GM13976 (cell line): ENCODE results near the gene OFD1.

Experiments used
- DNase-seq: peaks from one replicate; pipeline ENCODE4 v3.0.0; 2012; ENCODE audit warnings: low spot score
- in situ Hi-C: fragments of 300-500 bp; cut with MboI; formaldehyde crosslinking; loops from one replicate; pipeline ENCODE4 v1.12.0; 2022; ENCODE audit warnings: low sequenced_read_pairs, mixed read lengths, inconsistent platforms; ENCODE audit not compliant: unreplicated experiment
- TF ChIP-seq, protein P1 (sequence below): IDR thresholded peaks from 2 replicates; pipeline ENCODE4 v1.5.1; 2012; ENCODE audit warnings: borderline replicate concordance, mild to moderate bottlenecking; ENCODE audit not compliant: insufficient read depth; ENCODE audit errors: extremely low read depth, missing control alignments, control extremely low read depth

OFD1 gene, protein sequence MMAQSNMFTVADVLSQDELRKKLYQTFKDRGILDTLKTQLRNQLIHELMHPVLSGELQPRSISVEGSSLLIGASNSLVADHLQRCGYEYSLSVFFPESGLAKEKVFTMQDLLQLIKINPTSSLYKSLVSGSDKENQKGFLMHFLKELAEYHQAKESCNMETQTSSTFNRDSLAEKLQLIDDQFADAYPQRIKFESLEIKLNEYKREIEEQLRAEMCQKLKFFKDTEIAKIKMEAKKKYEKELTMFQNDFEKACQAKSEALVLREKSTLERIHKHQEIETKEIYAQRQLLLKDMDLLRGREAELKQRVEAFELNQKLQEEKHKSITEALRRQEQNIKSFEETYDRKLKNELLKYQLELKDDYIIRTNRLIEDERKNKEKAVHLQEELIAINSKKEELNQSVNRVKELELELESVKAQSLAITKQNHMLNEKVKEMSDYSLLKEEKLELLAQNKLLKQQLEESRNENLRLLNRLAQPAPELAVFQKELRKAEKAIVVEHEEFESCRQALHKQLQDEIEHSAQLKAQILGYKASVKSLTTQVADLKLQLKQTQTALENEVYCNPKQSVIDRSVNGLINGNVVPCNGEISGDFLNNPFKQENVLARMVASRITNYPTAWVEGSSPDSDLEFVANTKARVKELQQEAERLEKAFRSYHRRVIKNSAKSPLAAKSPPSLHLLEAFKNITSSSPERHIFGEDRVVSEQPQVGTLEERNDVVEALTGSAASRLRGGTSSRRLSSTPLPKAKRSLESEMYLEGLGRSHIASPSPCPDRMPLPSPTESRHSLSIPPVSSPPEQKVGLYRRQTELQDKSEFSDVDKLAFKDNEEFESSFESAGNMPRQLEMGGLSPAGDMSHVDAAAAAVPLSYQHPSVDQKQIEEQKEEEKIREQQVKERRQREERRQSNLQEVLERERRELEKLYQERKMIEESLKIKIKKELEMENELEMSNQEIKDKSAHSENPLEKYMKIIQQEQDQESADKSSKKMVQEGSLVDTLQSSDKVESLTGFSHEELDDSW

DNA sequence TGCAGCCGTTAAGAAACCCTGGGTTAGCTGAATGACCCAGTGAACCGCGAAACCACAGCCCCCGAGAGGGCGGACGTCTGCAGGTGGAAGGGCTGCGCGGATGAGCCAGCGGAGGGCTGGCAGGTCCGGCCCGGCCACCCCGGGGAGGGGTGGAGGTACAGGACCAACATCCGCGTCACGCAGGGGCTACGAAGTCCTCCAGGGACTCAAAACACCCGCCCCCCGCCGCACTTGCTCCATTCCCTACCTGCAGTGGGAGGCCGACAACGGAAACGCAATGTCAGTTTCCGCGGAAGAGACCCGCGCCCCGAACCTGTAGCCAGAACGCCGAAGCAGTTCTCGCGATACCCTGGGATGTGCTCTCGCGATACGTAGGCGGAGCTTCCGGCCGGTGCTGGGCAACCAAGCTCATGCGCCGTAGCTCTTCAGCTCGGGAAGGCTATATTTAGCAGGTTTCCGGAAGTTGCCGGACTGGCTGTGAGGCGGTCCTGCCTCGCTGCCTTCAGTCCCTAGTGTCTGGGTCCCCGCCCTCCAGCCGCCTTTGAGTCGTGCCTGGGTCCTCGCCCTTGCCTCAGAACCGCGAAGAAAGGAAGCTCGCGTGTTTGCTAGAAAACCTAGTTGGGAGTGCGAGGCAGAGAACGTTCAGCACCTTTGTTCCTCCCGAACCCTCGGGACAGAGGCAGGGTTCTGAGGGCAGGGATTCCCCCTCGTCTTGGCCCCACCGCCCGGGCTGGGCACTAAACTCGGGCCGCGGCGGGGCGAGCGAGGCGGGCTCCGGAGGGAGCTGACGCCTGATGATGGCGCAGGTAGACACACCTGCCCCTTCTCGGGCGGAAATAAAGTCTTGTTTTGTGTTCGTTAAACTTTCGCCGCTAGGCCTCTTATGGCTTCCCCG lies at the start of gene OFD1, which contains the start of gene TRAPPC2:
Gene OFD1 (plus strand): TSS at position 471 of the 895 bp plus-strand sequence. CDS start 324 bp downstream, at position 795.
Gene TRAPPC2 (minus strand): TSS at position 343 of the 895 bp plus-strand sequence. CDS start 14,657 bp downstream, outside the sequence.
- in situ Hi-C loops: no loop called here
- TF ChIP-seq, protein P1, sequence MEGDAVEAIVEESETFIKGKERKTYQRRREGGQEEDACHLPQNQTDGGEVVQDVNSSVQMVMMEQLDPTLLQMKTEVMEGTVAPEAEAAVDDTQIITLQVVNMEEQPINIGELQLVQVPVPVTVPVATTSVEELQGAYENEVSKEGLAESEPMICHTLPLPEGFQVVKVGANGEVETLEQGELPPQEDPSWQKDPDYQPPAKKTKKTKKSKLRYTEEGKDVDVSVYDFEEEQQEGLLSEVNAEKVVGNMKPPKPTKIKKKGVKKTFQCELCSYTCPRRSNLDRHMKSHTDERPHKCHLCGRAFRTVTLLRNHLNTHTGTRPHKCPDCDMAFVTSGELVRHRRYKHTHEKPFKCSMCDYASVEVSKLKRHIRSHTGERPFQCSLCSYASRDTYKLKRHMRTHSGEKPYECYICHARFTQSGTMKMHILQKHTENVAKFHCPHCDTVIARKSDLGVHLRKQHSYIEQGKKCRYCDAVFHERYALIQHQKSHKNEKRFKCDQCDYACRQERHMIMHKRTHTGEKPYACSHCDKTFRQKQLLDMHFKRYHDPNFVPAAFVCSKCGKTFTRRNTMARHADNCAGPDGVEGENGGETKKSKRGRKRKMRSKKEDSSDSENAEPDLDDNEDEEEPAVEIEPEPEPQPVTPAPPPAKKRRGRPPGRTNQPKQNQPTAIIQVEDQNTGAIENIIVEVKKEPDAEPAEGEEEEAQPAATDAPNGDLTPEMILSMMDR: no peak
- peak; percentile 93 for DNase-seq

DNA sequence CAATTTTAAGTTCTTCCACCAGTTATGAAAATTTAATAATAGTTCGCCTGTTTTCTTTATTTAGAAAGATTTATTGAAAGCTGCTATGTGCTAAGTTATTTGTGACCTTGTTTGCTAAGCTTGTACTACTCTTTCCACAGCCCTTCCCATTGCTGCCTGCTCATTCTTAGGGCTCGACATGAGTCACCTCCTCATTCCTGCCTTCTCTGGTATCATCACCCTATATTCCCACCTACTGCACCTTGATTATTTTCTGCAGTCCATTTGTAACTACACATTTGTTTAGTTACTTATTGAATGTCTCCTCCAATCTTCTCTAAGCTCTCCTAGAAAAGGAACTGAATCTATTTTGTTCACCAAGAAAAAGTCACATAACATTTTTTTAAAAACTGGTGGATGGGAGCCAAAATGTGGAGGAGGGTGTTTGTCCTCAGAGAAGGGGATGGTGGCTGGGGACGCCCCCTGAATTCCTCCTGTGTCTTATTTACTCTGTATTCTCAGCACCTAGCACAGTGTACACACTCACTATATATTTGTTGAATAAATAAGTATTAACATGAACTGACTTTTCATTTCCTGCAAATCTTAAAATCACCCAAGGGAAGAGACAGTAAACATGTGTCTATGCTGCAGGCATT lies 49.3 kb upstream of the OFD1 start:
- in situ Hi-C loops: no loop called here
- TF ChIP-seq, protein P1: no peak
- no peak for DNase-seq

DNA sequence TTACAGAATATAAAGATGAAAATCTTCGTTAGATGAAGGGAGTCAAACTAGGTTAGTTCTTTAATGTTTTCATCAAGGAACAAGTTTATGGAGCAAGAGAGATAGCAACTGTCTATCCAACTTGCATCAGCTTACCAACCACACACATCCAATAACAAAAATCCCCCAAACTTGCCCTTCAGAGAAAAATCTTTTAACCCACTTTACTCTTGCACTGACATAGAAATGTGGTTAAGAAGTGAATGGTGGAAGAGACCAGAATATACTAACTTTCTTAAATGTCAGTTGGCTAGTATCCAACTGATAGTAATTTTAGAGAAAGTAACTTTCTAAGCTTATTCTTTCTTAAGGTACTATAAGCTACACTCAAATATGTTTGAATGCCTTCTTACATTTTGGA lies 47.3 kb upstream of the OFD1 start:
- no peak for DNase-seq
- in situ Hi-C loops: no loop called here

DNA sequence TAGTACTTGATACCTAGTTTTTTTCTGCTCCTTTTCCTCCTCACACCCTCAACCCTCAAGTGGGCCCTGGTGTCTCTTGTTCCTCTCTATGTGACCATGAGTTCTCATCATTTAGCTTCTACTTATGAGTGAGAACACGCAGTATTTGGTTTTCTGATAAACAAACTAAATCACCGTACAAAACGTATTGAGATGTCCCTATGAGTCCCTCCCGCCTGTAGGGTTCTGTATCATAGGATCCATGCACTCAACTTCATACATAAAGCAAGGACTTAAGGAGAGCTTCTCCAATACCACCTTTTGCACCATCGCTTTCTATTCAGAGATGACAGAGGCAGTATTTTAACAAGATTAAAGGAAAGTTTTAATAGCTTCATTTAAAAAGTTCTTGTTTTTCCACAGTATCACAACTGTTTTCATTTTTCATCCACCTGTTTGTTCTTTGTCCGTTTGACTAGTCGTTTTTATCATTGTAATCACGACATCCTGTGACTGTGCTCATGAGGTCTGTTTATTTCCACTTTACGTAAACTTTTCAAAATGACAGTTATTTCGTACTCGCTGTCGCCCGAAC lies 46.1 kb upstream of the OFD1 start:
- DNase-seq: no peak
- in situ Hi-C loops: no loop called here
- TF ChIP-seq, protein P1: no peak

More for the DNA sequence above, 47.3 kb upstream of the OFD1 start:
- TF ChIP-seq, protein P1: no peak

DNA sequence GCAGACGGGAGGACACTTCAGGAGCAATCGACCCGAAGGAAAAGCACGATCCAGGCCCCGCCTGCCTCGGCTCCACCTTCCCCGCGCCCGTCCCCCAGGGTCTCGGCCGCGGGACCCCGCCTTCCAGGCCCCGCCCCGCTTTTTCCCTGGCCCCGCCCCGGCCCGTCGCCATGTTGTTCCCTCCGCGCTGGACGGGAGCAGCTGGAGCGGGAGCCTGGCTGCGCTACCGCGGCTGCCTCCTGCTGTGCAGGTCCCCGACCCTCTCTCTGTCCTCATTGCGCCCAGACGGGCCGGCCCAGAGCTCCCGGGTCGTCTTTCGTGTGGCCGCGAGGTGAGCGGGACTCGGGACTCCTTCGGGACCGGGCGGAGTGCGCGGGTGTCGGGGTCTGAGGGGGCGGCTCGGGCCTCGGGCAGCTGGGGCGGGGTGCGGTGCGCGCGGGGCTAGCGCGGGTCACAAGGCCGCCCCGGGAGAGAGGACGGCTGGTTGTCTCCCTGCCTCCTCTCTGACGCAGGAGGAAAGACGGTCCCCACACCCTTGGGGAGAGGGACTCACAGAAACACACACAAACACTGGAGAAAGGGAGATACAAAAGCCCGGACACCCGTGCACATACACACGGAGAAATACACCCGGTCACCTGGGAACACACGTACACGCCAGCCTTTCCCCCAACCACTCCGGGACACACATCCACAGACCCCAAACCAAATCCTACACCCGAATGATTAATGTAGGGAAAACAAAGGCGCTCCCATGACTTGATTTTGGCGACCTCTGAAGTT lies 45.4 kb upstream of the OFD1 start, which contains the start of gene RAB9A:
Gene RAB9A (plus strand): TSS at position 171 of the 783 bp plus-strand sequence. CDS start 19,619 bp downstream, outside the sequence.
- in situ Hi-C loops: no loop called here
- TF ChIP-seq, protein P1: no peak
- peak; percentile 84 for DNase-seq
